Esophagus squamous epithelium (tissue), 5 donors: ENCODE results near the gene SYPL1. TPM values are rescaled to one million over a fixed set of nuclear protein-coding genes. Genes with fewer than 3 reads are reported as not detected.

Experiments used
- DNase-seq: peaks from one replicate; lab custom pipeline; 2025; lab: John Stamatoyannopoulos, UW
- H3K27ac ChIP-seq, 4 donors: fragments of 200-600 bp; sonication (generic); one replicate each; pipeline ENCODE4 v1.5.1; 2016 to 2019; ENCODE audit warnings: mild to moderate bottlenecking in 1 of 4
- H3K27me3 ChIP-seq, 4 donors: fragments of 200-600 bp; sonication (generic); 1 replicate in 3 of 4; 2 replicates in 1 of 4; pipeline versions ENCODE4 v1.5.1 to v1.6.0; 2017 to 2021; ENCODE audit warnings: antibody characterized with exemption in 1 of 4
- H3K36me3 ChIP-seq, 3 donors: fragments of 200-600 bp; sonication (generic); one replicate each; pipeline ENCODE4 v1.5.1; 2016 to 2019
- H3K4me1 ChIP-seq, 3 donors: fragments of 200-600 bp; sonication (generic); one replicate each; pipeline ENCODE4 v1.5.1; 2017 to 2019
- H3K4me3 ChIP-seq, 4 donors: fragments of 200-600 bp; sonication (generic); 1 replicate in 3 of 4; 2 replicates in 1 of 4; pipeline ENCODE4 v1.5.1; 2016 to 2019; ENCODE audit warnings: mild to moderate bottlenecking in 2 of 4, moderate library complexity in 1 of 4
- H3K9me3 ChIP-seq, 3 donors: fragments of 200-600 bp; sonication (generic); one replicate each; pipeline ENCODE4 v1.5.1; 2016 to 2019
- POLR2A ChIP-seq, 4 donors: fragments of 450-650 bp; IDR thresholded peaks; one replicate each; pipeline ENCODE4 v1.6.1; 2017; ENCODE audit warnings: antibody characterized with exemption in 4 of 4, mild to moderate bottlenecking in 4 of 4, moderate library complexity in 3 of 4
- whole genome bisulfite sequencing, 2 donors: methylation state at CpG; one replicate each; pipeline ENCODE4 v1.1.5; 2018; 5-methylcytosine and 5-hydroxymethylcytosine counted together
- intact Hi-C: fragments of 100-400 bp; cut with DNase I; formaldehyde crosslinking; loops from one replicate; pipeline ENCODE4 v1.15.0; 2022
- total RNA-seq, 4 donors: library from RNA; depleted of rRNA; stranded (reverse); fragments of >200 nt; gene quantifications; one replicate each; pipeline ENCODE4 v1.1.0, GENCODE V29; 2016
- TF ChIP-seq, protein P1 (sequence below), 6 experiments: fragments of 450-650 bp in 4 of 6; fragments of 200-600 bp in 2 of 6; sonication (generic) in 2 of 6; IDR thresholded peaks; one replicate each; pipeline ENCODE4 v1.5.1; 2016 to 2019; ENCODE audit warnings: antibody characterized with exemption in 6 of 6, mild to moderate bottlenecking in 4 of 6, moderate library complexity in 4 of 6
- donor health status: DM: yes; HTN: yes; CAD: no.

Gene SYPL1
- total RNA-seq, 4 donors from 2014 or later, result 105 to 170 (median 148) TPM

GRCh38 chr7:106056513-106057203 lies 55.5 kb downstream of the SYPL1 start:
- Histone ChIP-seq H3K27me3 (no peaks in the 10 kb centered on the region), H3K4me1 (peaks cover 21 to 59% (median 45%) of the 10 kb centered on the region in 3 donors), H3K27ac (peak overlapping the region in 3 of 4 donors; percentile 37 to 83 (median 68)), H3K36me3 (no peaks in the 10 kb centered on the region), H3K9me3 (no peaks in the 10 kb centered on the region), H3K4me3 (no peak overlapping the region)
- DNase-seq, result no peak
- intact Hi-C loops, result loop anchor here (2.0 kb wide), 1 partner anchor 96 kb away; no protein-coding TSS in a partner anchor
- TF ChIP-seq, protein P1, sequence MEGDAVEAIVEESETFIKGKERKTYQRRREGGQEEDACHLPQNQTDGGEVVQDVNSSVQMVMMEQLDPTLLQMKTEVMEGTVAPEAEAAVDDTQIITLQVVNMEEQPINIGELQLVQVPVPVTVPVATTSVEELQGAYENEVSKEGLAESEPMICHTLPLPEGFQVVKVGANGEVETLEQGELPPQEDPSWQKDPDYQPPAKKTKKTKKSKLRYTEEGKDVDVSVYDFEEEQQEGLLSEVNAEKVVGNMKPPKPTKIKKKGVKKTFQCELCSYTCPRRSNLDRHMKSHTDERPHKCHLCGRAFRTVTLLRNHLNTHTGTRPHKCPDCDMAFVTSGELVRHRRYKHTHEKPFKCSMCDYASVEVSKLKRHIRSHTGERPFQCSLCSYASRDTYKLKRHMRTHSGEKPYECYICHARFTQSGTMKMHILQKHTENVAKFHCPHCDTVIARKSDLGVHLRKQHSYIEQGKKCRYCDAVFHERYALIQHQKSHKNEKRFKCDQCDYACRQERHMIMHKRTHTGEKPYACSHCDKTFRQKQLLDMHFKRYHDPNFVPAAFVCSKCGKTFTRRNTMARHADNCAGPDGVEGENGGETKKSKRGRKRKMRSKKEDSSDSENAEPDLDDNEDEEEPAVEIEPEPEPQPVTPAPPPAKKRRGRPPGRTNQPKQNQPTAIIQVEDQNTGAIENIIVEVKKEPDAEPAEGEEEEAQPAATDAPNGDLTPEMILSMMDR (IDR thresholded peaks at IDR 0.05), result peak; percentile 78 to 91 (median 86)
- TF ChIP-seq POLR2A (IDR thresholded peaks at IDR 0.05), result no peak
- 31 to 43% methylated on average over 8 to 9 of the region's 9 CpGs for WGBS, 2 donors

- TF ChIP-seq, protein P1 (IDR thresholded peaks at IDR 0.05), result no peak
- no peak for TF ChIP-seq POLR2A (IDR thresholded peaks at IDR 0.05)
- 70 to 90% methylated on average over 6 of the region's 7 CpGs for WGBS, 2 donors
Observed at GRCh38 chr7:106054971-106055532, 57.1 kb downstream of the SYPL1 start.

GRCh38 chr7:106054156-106054910 lies 57.8 kb downstream of the SYPL1 start:
- intact Hi-C loops, result no loop called here

More at GRCh38 chr7:106054971-106055532, 57.1 kb downstream of the SYPL1 start:
- Histone ChIP-seq H3K27me3 (no peaks in the 10 kb centered on the region), H3K27ac (no peak overlapping the region), H3K9me3 (no peaks in the 10 kb centered on the region), H3K36me3 (no peaks in the 10 kb centered on the region), H3K4me3 (no peak overlapping the region), H3K4me1 (peaks cover 31 to 59% (median 50%) of the 10 kb centered on the region in 3 donors)
- no peak for DNase-seq
- intact Hi-C loops, result no loop called here

DNA sequence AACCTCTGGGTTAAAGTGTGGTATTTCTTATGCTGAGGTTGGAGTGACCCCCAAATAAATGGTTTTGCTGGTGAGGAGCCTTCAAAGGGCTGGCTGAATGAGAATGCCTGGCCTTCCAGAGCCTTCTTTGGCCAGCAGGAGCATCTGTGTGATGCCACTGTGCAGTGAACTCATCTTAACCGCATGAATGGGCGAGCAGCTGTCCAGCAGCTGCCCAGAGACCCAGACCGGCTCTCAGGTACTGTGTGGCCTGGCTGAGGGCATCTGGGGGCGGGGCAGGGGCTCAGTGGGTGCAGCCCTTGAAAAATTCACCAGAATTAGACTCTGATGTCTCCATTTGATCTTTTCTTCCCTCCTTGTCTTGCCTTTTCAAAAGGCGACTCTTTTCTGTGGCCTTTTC lies 59.0 kb downstream of the SYPL1 start:
- Histone ChIP-seq H3K4me1 (peaks cover 30 to 59% (median 37%) of the 10 kb centered on the region in 3 donors), H3K27ac (no peak overlapping the region), H3K9me3 (no peaks in the 10 kb centered on the region), H3K36me3 (no peaks in the 10 kb centered on the region), H3K27me3 (no peaks in the 10 kb centered on the region), H3K4me3 (no peak overlapping the region)
- no peak for DNase-seq
- TF ChIP-seq, protein P1 (IDR thresholded peaks at IDR 0.05), result no peak
- TF ChIP-seq POLR2A (IDR thresholded peaks at IDR 0.05), result no peak
- 89 to 97% methylated on average over 4 to 5 of the region's 5 CpGs for WGBS, 2 donors
- intact Hi-C loops, result no loop called here

More at GRCh38 chr7:106054156-106054910, 57.8 kb downstream of the SYPL1 start:
- 95 to 98% methylated on average over 8 to 11 of the region's 11 CpGs for WGBS, 2 donors
- H3K4me3 ChIP-seq, result no peak overlapping the region
- no peak overlapping the region for H3K27ac ChIP-seq
- no peaks in the 10 kb centered on the region for H3K36me3 ChIP-seq
- no peaks in the 10 kb centered on the region for H3K9me3 ChIP-seq
- no peaks in the 10 kb centered on the region for H3K27me3 ChIP-seq
- TF ChIP-seq, protein P1 (IDR thresholded peaks at IDR 0.05), result no peak
- TF ChIP-seq POLR2A (IDR thresholded peaks at IDR 0.05), result no peak
- no peak for DNase-seq
- peaks cover 35 to 59% (median 49%) of the 10 kb centered on the region in 3 donors for H3K4me1 ChIP-seq
